OCI-LY7 (cell line): ENCODE measurements around the gene RNF223. TPM values are rescaled to one million over a fixed set of nuclear protein-coding genes. Genes with fewer than 3 reads are reported as not detected.

Experiments used
- BruUV-seq: library from RNA; stranded (reverse); fragments of 400-500 nt; replicated peaks from 2 replicates; lab custom pipeline; 2021; lab: Mats Ljungman, UMichigan
- CTCF ChIA-PET: fragments of 300-600 bp; sonication (Branson Sonifier 250); formaldehyde crosslinking; loops from one replicate; lab custom pipeline; 2022; ENCODE audit warnings: antibody characterized with exemption; ENCODE audit not compliant: unreplicated experiment; lab: Charles Lee
- POLR2A ChIA-PET: fragments of 300-600 bp; sonication (Branson Sonifier 250); formaldehyde crosslinking; loops from one replicate; lab custom pipeline; 2022; ENCODE audit warnings: antibody characterized with exemption; lab: Charles Lee
- DNase-seq: peaks from one replicate; pipeline ENCODE4 v3.0.0-alpha.2; 2015; ENCODE audit warnings: low spot score
- H2AFZ ChIP-seq: fragments of 200-600 bp; sonication (generic), shearing (Covaris generic); 2 replicates; pipeline ENCODE4 v1.6.1; 2014; ENCODE audit warnings: mild to moderate bottlenecking, antibody characterized with exemption, low read length, moderate library complexity
- H3K27ac ChIP-seq: fragments of 200-600 bp; sonication (generic); 2 replicates; pipeline ENCODE4 v1.5.1; 2014; ENCODE audit warnings: mixed run types, low read depth, mild to moderate bottlenecking, moderate library complexity, low read length, inconsistent platforms; ENCODE audit not compliant: poor library complexity, severe bottlenecking
- H3K36me3 ChIP-seq: fragments of 200-600 bp; sonication (generic); 2 replicates; pipeline ENCODE4 v1.6.1; 2014; ENCODE audit warnings: mild to moderate bottlenecking, antibody characterized with exemption, low read length, moderate library complexity, mixed read lengths; ENCODE audit not compliant: insufficient read depth
- H3K4me1 ChIP-seq: fragments of 200-600 bp; sonication (generic); 2 replicates; pipeline ENCODE4 v1.5.1; 2014; ENCODE audit warnings: mild to moderate bottlenecking, low read length; ENCODE audit not compliant: insufficient read depth, poor library complexity, severe bottlenecking
- H3K4me2 ChIP-seq: fragments of 200-600 bp; sonication (generic); 2 replicates; pipeline ENCODE4 v1.6.1; 2014; ENCODE audit warnings: mild to moderate bottlenecking, low read length
- H3K4me3 ChIP-seq: fragments of 200-600 bp; sonication (generic); 2 replicates; pipeline ENCODE4 v1.5.1; 2014; ENCODE audit warnings: mild to moderate bottlenecking, low read depth, low read length; ENCODE audit not compliant: poor library complexity, severe bottlenecking
- H3K79me2 ChIP-seq: fragments of 200-600 bp; sonication (generic); 2 replicates; pipeline ENCODE4 v1.6.1; 2016; ENCODE audit warnings: low read depth, mild to moderate bottlenecking, low read length, moderate library complexity, mixed read lengths; ENCODE audit not compliant: insufficient read depth
- H3K9me2 ChIP-seq: fragments of 200-600 bp; sonication (generic); 2 replicates; pipeline ENCODE4 v1.6.1; 2016; ENCODE audit warnings: mild to moderate bottlenecking, low read length, mixed read lengths; ENCODE audit not compliant: insufficient read depth
- H3K9me3 ChIP-seq: fragments of 200-600 bp; sonication (generic); 2 replicates; pipeline ENCODE4 v1.6.1; 2014; ENCODE audit warnings: mild to moderate bottlenecking, mixed run types, low read length, mixed read lengths
- H4K20me1 ChIP-seq: fragments of 200-600 bp; sonication (generic); 2 replicates; pipeline ENCODE4 v1.6.1; 2014; ENCODE audit warnings: mild to moderate bottlenecking, antibody characterized with exemption, low read length, moderate library complexity, mixed read lengths; ENCODE audit not compliant: insufficient read depth
- CTCF ChIP-seq: fragments of 200-600 bp; sonication (generic); conservative IDR thresholded peaks from 2 replicates; pipeline ENCODE4 v1.5.1; 2014; ENCODE audit warnings: mild to moderate bottlenecking, antibody characterized with exemption, low read length, moderate library complexity, mixed read lengths
- EZH2phosphoT487 ChIP-seq: fragments of 200-600 bp; sonication (generic); IDR thresholded peaks from 2 replicates; pipeline ENCODE4 v1.6.1; 2018; ENCODE audit warnings: low read depth, borderline replicate concordance, mild to moderate bottlenecking, mixed run types, antibody characterized with exemption, low read length, moderate library complexity, mixed read lengths
- intact Hi-C: fragments of 100-400 bp; cut with micrococcal nuclease; formaldehyde crosslinking; loops from one replicate; pipeline ENCODE4 v1.10.0; 2022; ENCODE audit not compliant: unreplicated experiment
- total RNA-seq, 2 experiments: library from RNA; depleted of rRNA in 1 of 2; stranded (reverse); fragments of >200 nt in 1 of 2; shearing (Covaris generic) in 1 of 2; gene quantifications; 2 replicates each; pipeline ENCODE4 v1.2.3, GENCODE V29; 2014 to 2022

Gene RNF223
- total RNA-seq, 2 experiments from 2014 or later = not detected

GRCh38 chr1:1034439-1034781, 39.7 kb downstream of the RNF223 start:
- ChIA-PET CTCF (no interaction called here), POLR2A (no interaction called here)
- H3K4me3 ChIP-seq = no peak overlapping the region

GRCh38 chr1:1033731-1034438, 40.2 kb downstream of the RNF223 start:
- no TSS peak for BruUV-seq
- no peak for TF ChIP-seq CTCF
- TF ChIP-seq EZH2phosphoT487 = no peak
- POLR2A ChIA-PET = no interaction called here
- Histone ChIP-seq H3K36me3 (no peaks in the 10 kb centered on the region), H3K4me1 (peaks cover 28% of the 10 kb centered on the region), H2AFZ (no peak overlapping the region), H3K4me3 (no peak overlapping the region), H3K9me3 (no peaks in the 10 kb centered on the region), H3K79me2 (no peaks in the 10 kb centered on the region), H3K4me2 (peak overlapping the region; percentile 60; the same call in 1 of the 2 replicates), H3K9me2 (no peaks in the 10 kb centered on the region), H4K20me1 (no peaks in the 10 kb centered on the region), H3K27ac (no peak overlapping the region)
- no peak for DNase-seq
- intact Hi-C loops = loop anchor here (1.0 to 10.0 kb wide), 7 partner anchors 15 to 273 kb away; partner anchors contain the start of genes ACAP3, B3GALT6, C1orf159 and PERM1
- CTCF ChIA-PET = no interaction called here

More at GRCh38 chr1:1034439-1034781, 39.7 kb downstream of the RNF223 start:
- DNase-seq = no peak
- no peaks in the 10 kb centered on the region for H3K36me3 ChIP-seq
- no peak overlapping the region for H3K4me2 ChIP-seq
- H2AFZ ChIP-seq = no peak overlapping the region
- H3K4me1 ChIP-seq = peaks cover 30% of the 10 kb centered on the region
- BruUV-seq = no TSS peak
- TF ChIP-seq CTCF (no peak), EZH2phosphoT487 (no peak)
- intact Hi-C loops = loop anchor here (5.0 to 10.0 kb wide), 3 partner anchors 50 to 273 kb away; partner anchors contain the start of genes ACAP3, B3GALT6, PERM1 and PUSL1
- H3K9me3 ChIP-seq = no peaks in the 10 kb centered on the region
- H3K79me2 ChIP-seq = no peaks in the 10 kb centered on the region
- H3K27ac ChIP-seq = no peak overlapping the region
- no peaks in the 10 kb centered on the region for H3K9me2 ChIP-seq
- no peaks in the 10 kb centered on the region for H4K20me1 ChIP-seq
